ENCODE results near the gene SSR1.

DNA sequence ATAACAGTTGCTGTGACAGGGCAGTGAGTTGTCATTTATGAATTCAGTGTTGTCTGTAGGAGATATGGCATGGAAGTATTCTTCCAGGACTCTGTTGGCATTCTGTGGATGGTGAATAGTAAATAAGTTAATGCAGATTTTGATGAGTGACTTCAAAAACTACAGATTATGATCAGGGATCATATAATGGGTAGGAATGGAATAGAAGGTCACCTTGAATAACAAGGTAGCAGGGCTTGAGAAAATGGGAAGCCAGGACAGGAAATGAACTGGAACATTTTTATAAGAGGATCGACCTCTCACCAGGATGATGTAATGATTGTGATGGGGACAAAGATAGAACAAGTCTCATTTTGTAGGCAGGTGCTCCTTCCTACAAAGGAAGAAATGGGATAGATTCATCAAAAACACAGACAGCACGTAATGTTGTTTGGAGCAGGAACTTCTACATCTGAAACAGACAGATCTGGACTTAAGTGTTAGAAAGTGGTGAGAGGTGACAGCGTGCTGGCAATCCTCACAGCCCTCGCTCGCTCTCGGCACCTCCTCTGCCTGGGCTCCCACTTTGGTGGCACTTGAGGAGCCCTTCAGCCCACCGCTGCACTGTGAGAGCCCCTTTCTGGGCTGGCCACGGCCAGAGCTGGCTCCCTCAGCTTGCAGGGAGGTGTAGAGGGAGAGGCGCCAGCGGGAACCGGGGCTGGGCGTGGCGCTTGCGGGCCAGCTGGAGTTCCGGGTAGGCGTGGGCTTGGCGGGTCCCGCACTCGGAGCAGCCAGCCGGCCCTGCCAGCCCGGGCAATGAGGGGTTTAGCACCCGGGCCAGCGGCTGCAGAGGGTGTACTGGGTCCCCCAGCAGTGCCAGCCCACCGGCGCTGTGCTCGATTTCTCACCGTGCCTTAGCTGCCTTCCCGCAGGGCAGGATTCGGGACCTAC lies 30.8 kb upstream of the SSR1 start:
- TF ChIP-seq SUZ12 (IDR thresholded peaks at IDR 0.05; ENCODE audit: extremely low read depth, insufficient read depth, insufficient read length) (no peak), YY1 (IDR thresholded peaks at IDR 0.05; ENCODE audit: insufficient read depth, insufficient read length) (no peak)
